HepG2 (cell line): ENCODE results near the gene AKR1C4. TPM values are rescaled to one million over a fixed set of nuclear protein-coding genes. Genes with fewer than 3 reads are reported as not detected.
A peak's percentile ranks its signal among the peaks of the same experiment; 100 is the strongest.

Experiments used
- ARNT ChIP-seq: fragments of 450-650 bp; IDR thresholded peaks from 2 replicates; pipeline ENCODE4 v1.6.1; 2017
- ATF2 ChIP-seq: sonication (generic); formaldehyde crosslinking; IDR thresholded peaks from 2 replicates; pipeline ENCODE4 v1.4.0; 2020; ENCODE audit warnings: missing genetic modification reagents
- ATF7 ChIP-seq, 2 experiments: fragments of 450-650 bp in 1 of 2; sonication (generic) in 1 of 2; formaldehyde crosslinking in 1 of 2; IDR thresholded peaks; 2 replicates each; pipeline versions ENCODE4 v1.4.0 to v1.6.1; 2016 to 2020; ENCODE audit warnings: antibody characterized with exemption in 1 of 2, mild to moderate bottlenecking in 1 of 2, missing genetic modification reagents in 1 of 2
- DNMT1 ChIP-seq: sonication (generic); formaldehyde crosslinking; IDR thresholded peaks from 2 replicates; pipeline ENCODE4 v1.5.1; 2020; ENCODE audit warnings: mild to moderate bottlenecking, missing genetic modification reagents
- GRHL1 ChIP-seq: sonication (generic); formaldehyde crosslinking; conservative IDR thresholded peaks from 2 replicates; pipeline ENCODE4 v1.8.0; 2022; ENCODE audit warnings: missing genetic modification reagents
- NFAT5 ChIP-seq: sonication (generic); formaldehyde crosslinking; IDR thresholded peaks from 2 replicates; pipeline ENCODE4 v1.4.0; 2020; ENCODE audit warnings: missing genetic modification reagents
- NR2F6 ChIP-seq, 2 experiments: IDR thresholded peaks; 2 replicates each; pipeline ENCODE4 v1.6.1; 2016; ENCODE audit warnings: antibody characterized with exemption in 1 of 2, mild to moderate bottlenecking in 1 of 2
- SP140L ChIP-seq: sonication (generic); formaldehyde crosslinking; IDR thresholded peaks from 2 replicates; pipeline ENCODE4 v1.4.0; 2020; ENCODE audit warnings: missing genetic modification reagents, borderline replicate concordance
- SRSF1 ChIP-seq: fragments of 200-400 bp; formaldehyde crosslinking; optimal IDR thresholded peaks from 2 replicates; pipeline ENCODE3; 2017; ENCODE audit warnings: mild to moderate bottlenecking, low read depth, low read length, moderate library complexity
- ZFP62 ChIP-seq: sonication (generic); formaldehyde crosslinking; IDR thresholded peaks from 2 replicates; pipeline ENCODE4 v1.4.0; 2020; ENCODE audit warnings: missing genetic modification reagents
- ZHX1 ChIP-seq: sonication (generic); formaldehyde crosslinking; IDR thresholded peaks from 2 replicates; pipeline ENCODE4 v1.8.1; 2022; ENCODE audit warnings: low read depth, mild to moderate bottlenecking, missing genetic modification reagents
- ZNF143 ChIP-seq: sonication (generic); formaldehyde crosslinking; IDR thresholded peaks from 2 replicates; pipeline ENCODE4 v1.4.0; 2020; ENCODE audit warnings: missing genetic modification reagents
- ZNF274 ChIP-seq: sonication (generic); formaldehyde crosslinking; IDR thresholded peaks from 2 replicates; pipeline ENCODE4 v1.5.1; 2020; ENCODE audit warnings: mild to moderate bottlenecking, missing genetic modification reagents
- ZNF292 ChIP-seq: sonication (generic); formaldehyde crosslinking; IDR thresholded peaks from 2 replicates; pipeline ENCODE4 v1.8.1; 2022; ENCODE audit warnings: mild to moderate bottlenecking, low read depth, missing genetic modification reagents, borderline replicate concordance
- ZNF704 ChIP-seq: sonication (generic); formaldehyde crosslinking; IDR thresholded peaks from 2 replicates; pipeline ENCODE4 v1.8.1; 2023; ENCODE audit warnings: mild to moderate bottlenecking, inconsistent platforms, moderate library complexity, missing genetic modification reagents, borderline replicate concordance
- ZNF782 ChIP-seq: sonication (generic); formaldehyde crosslinking; IDR thresholded peaks from 2 replicates; pipeline ENCODE4 v1.4.0; 2020; ENCODE audit warnings: missing genetic modification reagents, mild to moderate bottlenecking, borderline replicate concordance
- polyA plus RNA-seq, 8 experiments: library from polyadenylated mRNA; depleted of rRNA in 3 of 8; stranded (reverse) in 7 of 8; unstranded in 1 of 8; fragments of >200 nt; fragmentation: Illumina TruSeq in 4 of 8; extraction: Trizol in 4 of 8; gene quantifications; 2 replicates each; pipeline versions ENCODE4 v1.2.1 to v1.2.3, GENCODE V29; 2011 to 2016; ENCODE audit warnings: low read depth in 4 of 8, missing spikeins in 1 of 8, mixed read lengths in 1 of 8; ENCODE audit not compliant: insufficient read depth in 1 of 8
- total RNA-seq, 5 experiments: library from RNA; depleted of rRNA; stranded (reverse); fragments of >200 nt; fragmentation: Illumina TruSeq; extraction: Trizol; gene quantifications; 2 replicates each; pipeline ENCODE4 v1.2.3, GENCODE V29; 2016; ENCODE audit warnings: low read depth in 1 of 5

AKR1C4 gene
- total and polyA plus RNA-seq, 2 of the 13 experiments (the other 11 are each of a cell fraction or from before 2014, with no cell fraction given): 0.18 to 1.3 TPM

- TF ChIP-seq DNMT1 (CRISPR knock-in tag) (no peak), ZNF143 (CRISPR knock-in tag) (peak; percentile 46; the same call in 1 of the 2 replicates), ZNF782 (CRISPR knock-in tag) (no peak), ZFP62 (CRISPR knock-in tag) (no peak), ARNT (no peak), NR2F6 (IDR thresholded peaks at IDR 0.05) (peak; percentile 90), NR2F6 (CRISPR knock-in tag; IDR thresholded peaks at IDR 0.05) (peak; percentile 88), ZNF704 (CRISPR knock-in tag) (no peak), ZNF274 (CRISPR knock-in tag) (no peak), ZHX1 (CRISPR knock-in tag) (no peak), GRHL1 (CRISPR knock-in tag) (no peak), SRSF1 (no peak), ATF7 (IDR thresholded peaks at IDR 0.05) (0 out of 2 replicates have a peak, but pooled peaks have one; percentile 31), ATF7 (CRISPR knock-in tag; IDR thresholded peaks at IDR 0.05) (no peak), ZNF292 (CRISPR knock-in tag) (peak; percentile 62; the same call in 1 of the 2 replicates), ATF2 (peak; percentile 80), NFAT5 (no peak), SP140L (no peak; the same call in 1 of the 2 replicates)
These were observed 49.2 kb upstream of the AKR1C4 start (continued) for GRCh38 chr10:5147255-5147980.
